HUES64 (cell line): ENCODE measurements around the gene TMEM14C. TPM values are rescaled to one million over a fixed set of nuclear protein-coding genes. Genes with fewer than 3 reads are reported as not detected.

ENCODE experiments used
- H3K27ac ChIP-seq: 2 replicates; pipeline ENCODE4 v1.7.0; 2013; ENCODE audit warnings: low read depth, low read length, inconsistent platforms
- H3K27me3 ChIP-seq: 2 replicates; pipeline ENCODE4 v1.6.1; 2013; ENCODE audit warnings: mild to moderate bottlenecking, low read length; ENCODE audit not compliant: insufficient read depth
- H3K36me3 ChIP-seq: 2 replicates; pipeline ENCODE4 v1.6.1; 2013; ENCODE audit warnings: mild to moderate bottlenecking, low read length; ENCODE audit not compliant: insufficient read depth
- H3K4me1 ChIP-seq: 2 replicates; pipeline ENCODE4 v1.6.1; 2013; ENCODE audit warnings: mild to moderate bottlenecking, low read length, moderate library complexity; ENCODE audit not compliant: insufficient read depth
- H3K4me3 ChIP-seq: 2 replicates; pipeline ENCODE4 v1.5.1; 2013; ENCODE audit warnings: mild to moderate bottlenecking, low read length, moderate library complexity
- H3K9ac ChIP-seq: 2 replicates; pipeline ENCODE4 v1.6.1; 2013; ENCODE audit warnings: mild to moderate bottlenecking, low read depth, low read length
- H3K9me3 ChIP-seq: 2 replicates; pipeline ENCODE4 v1.6.1; 2013; ENCODE audit warnings: low read depth, low read length; ENCODE audit not compliant: insufficient read depth
- WGBS: fragments of 150-250, 120-280 bp; methylation state at CpG from one replicate; pipeline ENCODE4 v1.1.7; 2013; ENCODE audit warnings: missing lambda C conversion rate; 5-methylcytosine and 5-hydroxymethylcytosine counted together
- polyA plus RNA-seq, 2 experiments: library from polyadenylated mRNA; stranded (reverse); fragments of 50-300 nt; gene quantifications; one replicate each; pipeline ENCODE4 v1.2.3, GENCODE V29; 2013

The TMEM14C gene
- polyA plus RNA-seq (2013, experiment 1 of 2): 120 TPM
- 126 TPM for polyA plus RNA-seq (2013, experiment 2 of 2)

DNA sequence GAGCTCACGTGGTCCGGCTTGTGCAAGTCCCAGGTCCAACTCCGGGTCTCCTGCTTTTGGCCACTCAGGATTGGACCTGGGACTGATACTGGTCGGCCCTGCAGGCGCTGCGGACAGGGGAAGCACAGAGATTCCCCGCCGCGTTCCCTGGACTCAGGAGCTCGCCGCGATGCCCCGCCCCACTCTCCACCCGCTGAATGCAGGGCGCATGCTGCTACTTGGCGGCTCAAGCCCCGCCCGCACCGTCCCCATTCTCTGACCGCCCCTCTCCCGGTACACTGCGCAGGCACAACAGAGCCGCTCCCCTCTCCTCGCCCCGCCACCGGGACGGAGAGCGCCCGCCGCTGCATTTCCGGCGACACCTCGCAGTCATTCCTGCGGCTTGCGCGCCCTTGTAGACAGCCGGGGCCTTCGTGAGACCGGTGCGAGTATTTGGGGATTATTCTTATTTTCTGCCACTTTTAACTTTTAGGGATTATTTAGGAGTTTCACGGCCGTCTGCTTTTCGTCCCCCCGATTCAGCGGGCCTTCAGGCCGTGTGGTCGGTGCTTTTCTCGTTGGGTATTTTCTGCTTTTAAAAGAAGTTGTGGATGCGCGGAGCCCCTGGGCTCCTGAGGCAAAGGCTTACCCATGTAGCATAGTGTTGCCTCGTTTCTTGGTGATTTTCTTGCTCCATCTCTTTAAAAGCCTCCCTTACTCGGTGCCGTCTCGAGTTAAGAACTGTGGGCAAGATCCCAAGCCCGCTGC lies at the start of gene TMEM14C:
Gene TMEM14C, plus strand, starts transcription at position 251 of the 747 bp plus-strand sequence. CDS start 1,544 bp downstream, outside the sequence.
- Histone ChIP-seq H3K4me3 (peak within 1 kb of the TSS; percentile 92), H3K27ac (peak within 1 kb of the TSS; percentile 96), H3K27me3 (no peaks in the 10 kb centered on the region), H3K9ac (peak within 1 kb of the TSS; percentile 94), H3K4me1 (peaks cover 12% of the 10 kb centered on the region; the same call in 1 of the 2 replicates), H3K36me3 (peaks cover 28% of the 10 kb centered on the region), H3K9me3 (0 out of 2 replicates have a peak, but pooled peaks cover 7% of the 10 kb centered on the region)
- under 1% methylated on average over 55 of the region's 55 CpGs for WGBS

DNA sequence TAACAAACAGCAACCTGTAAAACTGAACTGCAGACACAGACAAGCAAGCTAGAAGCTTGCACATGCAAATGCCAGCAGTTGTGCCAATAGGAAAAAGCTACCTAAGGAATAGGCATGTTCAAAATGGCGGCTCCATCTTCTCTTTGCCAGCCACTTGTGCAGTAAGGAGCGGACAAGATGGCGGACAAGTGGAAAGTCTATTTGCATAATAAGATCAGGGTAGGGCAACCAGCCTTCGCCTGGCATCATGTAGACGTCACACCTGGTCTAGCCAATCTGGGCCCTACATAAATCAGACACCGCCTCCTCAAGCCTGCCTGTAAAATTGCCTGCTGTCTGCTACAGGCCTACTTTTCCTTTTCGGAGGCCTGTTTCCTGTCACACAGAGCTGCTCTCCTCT lies 46.5 kb upstream of the TMEM14C start:
- Histone ChIP-seq H3K36me3 (no peaks in the 10 kb centered on the region), H3K9ac (no peak overlapping the region), H3K9me3 (no peaks in the 10 kb centered on the region), H3K4me3 (no peak overlapping the region), H3K27me3 (no peaks in the 10 kb centered on the region), H3K4me1 (no peaks in the 10 kb centered on the region), H3K27ac (no peak overlapping the region)
- WGBS: 94% methylated on average over 7 of the region's 7 CpGs

DNA sequence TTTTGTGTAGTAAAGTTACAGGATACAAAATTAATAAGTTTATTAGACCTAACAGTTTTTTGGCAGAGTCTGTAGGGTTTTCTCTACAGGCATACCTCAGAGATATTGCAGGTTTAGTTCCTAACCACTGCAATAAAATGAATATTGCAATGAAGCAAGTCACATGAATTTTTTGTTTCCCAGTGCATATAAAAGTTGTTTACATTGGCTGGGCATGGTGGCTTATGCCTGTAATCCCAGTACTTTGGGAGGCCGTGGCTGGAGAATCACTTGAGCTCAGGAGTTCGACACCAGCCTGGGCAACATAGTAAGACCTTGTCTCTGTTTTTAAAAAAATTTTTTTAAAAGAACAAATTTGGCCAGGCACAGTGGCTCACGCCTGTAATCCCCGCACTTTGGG lies 44.4 kb upstream of the TMEM14C start:
- H3K9ac ChIP-seq: no peak overlapping the region
- H3K27me3 ChIP-seq: no peaks in the 10 kb centered on the region
- 91% methylated on average over 4 of the region's 4 CpGs for WGBS
- peaks cover 9% of the 10 kb centered on the region; the same call in 1 of the 2 replicates for H3K9me3 ChIP-seq
- H3K27ac ChIP-seq: no peak overlapping the region
- no peaks in the 10 kb centered on the region for H3K36me3 ChIP-seq
- no peak overlapping the region for H3K4me3 ChIP-seq
- no peaks in the 10 kb centered on the region for H3K4me1 ChIP-seq

DNA sequence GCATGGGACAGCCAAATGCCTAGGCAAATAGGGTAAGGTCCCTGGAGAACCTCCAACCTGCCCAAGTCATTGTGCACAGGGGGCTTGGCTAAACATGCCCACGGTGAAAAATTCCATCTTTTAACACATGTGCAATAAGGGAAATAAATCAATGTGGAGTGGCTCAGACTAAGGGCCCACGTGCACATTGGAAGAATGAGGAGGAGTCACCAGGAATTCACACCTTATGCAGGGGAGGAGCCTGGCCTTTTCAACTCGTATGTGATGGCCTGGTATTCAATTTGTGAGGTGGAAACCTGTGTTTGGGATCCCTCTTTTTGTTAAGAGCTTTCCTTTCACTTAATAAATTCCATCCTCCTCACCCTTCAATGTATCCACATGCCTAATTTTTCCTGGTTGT lies 41.1 kb upstream of the TMEM14C start:
- Histone ChIP-seq H3K9me3 (peaks cover 9% of the 10 kb centered on the region; the same call in 1 of the 2 replicates), H3K4me1 (no peaks in the 10 kb centered on the region), H3K9ac (no peak overlapping the region), H3K4me3 (no peak overlapping the region), H3K27me3 (no peaks in the 10 kb centered on the region), H3K27ac (no peak overlapping the region), H3K36me3 (no peaks in the 10 kb centered on the region)
- WGBS: 51% methylated on average over 3 of the region's 3 CpGs

DNA sequence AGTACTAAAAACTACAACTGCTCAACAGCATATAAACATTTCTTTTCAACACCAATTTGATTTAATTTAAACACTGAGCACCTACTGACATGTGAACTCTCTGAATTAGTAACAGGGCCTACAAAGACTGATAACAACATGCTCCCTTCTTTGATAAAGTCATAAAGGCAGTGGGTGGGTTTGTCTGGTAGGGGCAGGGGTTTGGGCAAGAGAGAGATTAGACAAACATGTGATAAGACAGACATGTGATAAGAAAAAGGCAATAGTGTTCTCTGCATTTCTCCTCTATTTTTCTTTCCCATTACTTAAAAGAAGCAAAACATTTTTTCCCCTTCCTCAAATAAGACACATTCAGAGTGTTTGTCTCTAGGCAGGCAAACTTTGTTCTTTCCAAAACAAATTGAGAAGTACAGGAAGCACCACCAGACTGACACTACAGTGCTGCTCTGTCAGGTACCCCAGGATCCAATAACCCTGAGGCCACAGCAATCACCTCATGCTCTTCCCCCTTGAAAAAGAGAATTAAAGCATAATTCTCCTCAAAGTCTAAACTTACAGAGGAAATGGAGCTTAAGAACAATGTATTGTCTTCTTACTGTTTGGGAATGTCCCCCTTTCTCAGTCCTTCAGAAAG lies 40.4 kb upstream of the TMEM14C start:
- no peaks in the 10 kb centered on the region for H3K36me3 ChIP-seq
- no peak overlapping the region for H3K27ac ChIP-seq
- peaks cover 9% of the 10 kb centered on the region; the same call in 1 of the 2 replicates for H3K9me3 ChIP-seq
- H3K9ac ChIP-seq: no peak overlapping the region
- no peak overlapping the region for H3K4me3 ChIP-seq
- H3K27me3 ChIP-seq: no peaks in the 10 kb centered on the region
- peaks cover 4% of the 10 kb centered on the region; the same call in 1 of the 2 replicates for H3K4me1 ChIP-seq

GRCh38 chr6:10684618-10685017 lies 38.3 kb upstream of the TMEM14C start:
- Histone ChIP-seq H3K36me3 (no peaks in the 10 kb centered on the region), H3K4me1 (peaks cover 7% of the 10 kb centered on the region; the same call in 1 of the 2 replicates), H3K9me3 (peaks cover 9% of the 10 kb centered on the region; the same call in 1 of the 2 replicates), H3K27ac (no peak overlapping the region), H3K9ac (no peak overlapping the region), H3K4me3 (no peak overlapping the region), H3K27me3 (no peaks in the 10 kb centered on the region)
- WGBS: 90% methylated on average over 5 of the region's 5 CpGs

GRCh38 chr6:10685092-10685915 lies 37.6 kb upstream of the TMEM14C start:
- WGBS: 100% methylated on average over 1 of the region's 3 CpGs
- Histone ChIP-seq H3K4me3 (no peak overlapping the region), H3K27me3 (no peaks in the 10 kb centered on the region), H3K36me3 (no peaks in the 10 kb centered on the region), H3K27ac (no peak overlapping the region), H3K9me3 (peaks cover 9% of the 10 kb centered on the region; the same call in 1 of the 2 replicates), H3K9ac (no peak overlapping the region), H3K4me1 (peaks cover 7% of the 10 kb centered on the region; the same call in 1 of the 2 replicates)

GRCh38 chr6:10686901-10687300 lies 36.0 kb upstream of the TMEM14C start:
- peaks cover 6% of the 10 kb centered on the region; the same call in 1 of the 2 replicates for H3K9me3 ChIP-seq
- no peaks in the 10 kb centered on the region for H3K27me3 ChIP-seq
- H3K36me3 ChIP-seq: no peaks in the 10 kb centered on the region
- H3K4me3 ChIP-seq: no peak overlapping the region
- H3K9ac ChIP-seq: no peak overlapping the region
- peaks cover 16% of the 10 kb centered on the region; the same call in 1 of the 2 replicates for H3K4me1 ChIP-seq
- H3K27ac ChIP-seq: no peak overlapping the region
- WGBS: 92% methylated on average over 8 of the region's 8 CpGs

DNA sequence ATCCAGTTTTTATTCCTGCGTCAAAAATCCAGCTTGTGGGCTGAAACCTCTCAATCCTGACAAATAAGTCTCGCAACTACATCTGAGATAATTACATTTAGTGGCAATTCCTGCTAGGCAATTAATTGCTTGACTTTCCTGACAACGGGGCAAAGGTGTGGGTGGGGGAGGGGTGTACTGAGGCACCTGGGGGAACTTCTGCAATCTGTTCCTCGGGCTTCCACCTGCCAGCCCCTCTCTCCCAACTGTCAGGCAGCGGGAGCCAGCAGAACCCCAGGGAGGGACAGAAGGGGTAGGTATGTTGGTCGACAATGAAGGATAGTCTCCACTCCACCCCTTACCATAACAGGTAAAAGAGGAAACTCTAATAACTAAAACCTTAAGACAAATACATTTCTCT lies 35.3 kb upstream of the TMEM14C start:
- Histone ChIP-seq H3K27me3 (no peaks in the 10 kb centered on the region), H3K4me3 (no peak overlapping the region), H3K4me1 (peaks cover 16% of the 10 kb centered on the region; the same call in 1 of the 2 replicates), H3K9me3 (no peaks in the 10 kb centered on the region), H3K27ac (no peak overlapping the region), H3K9ac (no peak overlapping the region), H3K36me3 (no peaks in the 10 kb centered on the region)
- 68% methylated on average over 3 of the region's 6 CpGs for WGBS

- H3K4me3 ChIP-seq: no peak overlapping the region
- no peaks in the 10 kb centered on the region for H3K36me3 ChIP-seq
- WGBS: 83% methylated on average over 15 of the region's 15 CpGs
- H3K27ac ChIP-seq: peak overlapping the region; percentile 3; the same call in 1 of the 2 replicates
- peaks cover 21% of the 10 kb centered on the region; the same call in 1 of the 2 replicates for H3K4me1 ChIP-seq
- H3K27me3 ChIP-seq: no peaks in the 10 kb centered on the region
- H3K9me3 ChIP-seq: 0 out of 2 replicates have a peak, but pooled peaks cover 2% of the 10 kb centered on the region
- H3K9ac ChIP-seq: peak overlapping the region; percentile 3; the same call in 1 of the 2 replicates
Observed at GRCh38 chr6:10690651-10691445, 32.0 kb upstream of the TMEM14C start.
